D341Med (cell line): Measurements from ENCODE around the gene PDE9A.

Experiments
- DNase-seq: peaks from one replicate; pipeline ENCODE4 v3.0.0; 2012; ENCODE audit warnings: low spot score

Gene PDE9A

DNA sequence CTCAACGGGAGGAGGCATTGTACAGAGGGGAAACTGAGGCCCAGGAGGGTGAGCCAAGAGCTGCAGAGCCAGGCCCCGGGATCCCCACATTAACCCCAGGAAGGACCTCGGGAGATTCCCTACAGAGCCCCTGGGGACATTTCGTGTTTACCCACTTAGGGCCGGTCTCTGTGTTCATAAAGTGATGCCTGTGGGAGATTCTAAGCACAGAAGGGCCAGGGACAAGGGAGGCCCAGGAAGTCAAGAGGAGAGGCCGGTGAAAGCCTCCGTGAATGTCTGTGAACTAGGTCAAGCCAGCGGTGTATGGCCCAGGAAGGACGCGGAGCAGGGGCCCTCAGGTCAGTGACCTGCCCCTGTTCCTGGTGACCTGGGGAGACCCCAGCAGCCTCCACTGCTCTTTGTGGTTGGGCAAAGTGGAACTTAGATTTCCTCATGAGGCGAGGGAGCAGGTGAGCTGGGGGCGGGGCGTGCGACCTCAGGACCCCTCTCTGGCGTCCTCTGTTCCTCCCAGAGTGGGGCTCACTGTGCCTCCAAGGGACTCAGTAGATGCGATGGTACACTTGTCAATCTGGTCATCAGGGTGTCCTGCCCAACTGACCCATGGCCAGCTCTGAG, 34.9 kb downstream of the PDE9A start:
- no peak for DNase-seq

DNA sequence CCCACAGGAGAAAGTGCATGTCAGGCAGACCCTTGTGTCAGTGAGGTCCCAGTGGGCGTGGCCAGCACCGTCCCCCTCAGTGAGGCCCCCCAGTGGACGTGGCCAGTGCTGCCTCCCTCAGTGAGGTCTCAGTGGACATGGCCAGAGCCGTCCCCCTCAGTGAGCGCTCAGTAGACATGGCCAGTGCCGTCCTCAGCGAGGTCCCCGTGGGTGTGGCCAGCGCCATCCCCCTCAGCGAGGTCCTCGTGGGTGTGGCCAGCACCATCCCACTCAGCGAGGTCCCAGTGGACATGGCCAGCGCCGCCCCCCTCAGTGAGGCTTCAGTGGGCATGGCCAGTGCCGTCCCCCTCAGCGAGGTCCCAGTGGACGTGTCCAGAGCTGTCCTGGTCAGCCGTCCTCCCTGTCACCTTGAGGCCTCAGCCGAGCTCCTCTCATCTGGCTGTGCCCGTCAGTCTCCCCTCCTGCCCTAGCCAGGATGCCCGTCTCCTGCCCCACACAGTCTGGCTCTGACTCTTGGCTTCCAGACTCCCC, 35.5 kb downstream of the PDE9A start:
- peak; percentile 32 for DNase-seq

DNA sequence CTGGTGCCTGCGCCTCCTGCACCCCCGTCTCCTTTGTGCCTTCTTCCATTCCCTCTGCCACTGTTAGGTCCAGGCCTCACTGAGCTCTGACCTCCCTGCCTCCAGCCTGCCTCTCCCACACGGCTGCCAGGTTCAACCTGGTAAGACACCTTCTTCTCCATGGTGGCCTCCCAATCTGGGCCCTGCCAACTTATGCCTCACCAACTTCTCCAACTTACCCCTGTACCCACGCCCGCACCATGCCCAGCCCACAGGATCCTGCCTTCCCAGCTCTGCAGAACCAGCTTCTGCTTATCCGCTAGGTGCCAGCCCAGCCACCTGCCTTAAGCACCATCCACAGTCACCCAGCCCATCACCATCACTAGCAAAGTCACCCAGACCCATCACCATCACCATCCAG, 37.2 kb downstream of the PDE9A start:
- no peak for DNase-seq

DNA sequence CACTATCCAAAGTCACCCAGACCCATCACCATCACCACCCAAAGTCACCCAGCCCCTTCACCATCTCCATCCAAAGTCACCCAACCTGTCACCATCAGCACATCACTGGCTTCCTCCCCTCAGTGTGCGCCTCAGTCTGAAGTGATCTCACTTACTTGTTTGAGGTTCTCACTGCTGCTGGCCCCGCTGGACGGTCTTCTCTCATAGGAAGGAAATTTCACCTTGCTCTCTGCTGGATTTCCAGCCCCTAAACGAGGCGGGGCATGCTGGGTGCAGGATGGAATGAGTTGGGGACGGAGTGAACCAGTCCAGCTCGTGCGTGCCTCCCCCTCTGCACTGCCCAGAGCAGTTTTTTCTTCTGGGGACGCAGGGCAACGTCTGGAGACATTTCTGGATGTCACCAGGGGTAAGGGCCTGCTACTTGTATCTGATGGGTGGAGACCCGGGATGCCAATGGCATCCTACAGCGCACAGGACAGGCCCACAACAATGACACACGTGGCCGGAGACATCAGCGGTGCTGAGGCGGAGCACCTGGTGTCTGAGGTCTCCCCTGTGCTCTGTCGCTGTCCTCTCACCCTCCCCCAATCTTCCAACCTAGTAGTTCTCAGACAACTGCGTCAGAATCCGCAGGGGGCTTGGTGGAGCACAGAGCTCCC, 38.6 kb downstream of the PDE9A start:
- DNase-seq = no peak

DNA sequence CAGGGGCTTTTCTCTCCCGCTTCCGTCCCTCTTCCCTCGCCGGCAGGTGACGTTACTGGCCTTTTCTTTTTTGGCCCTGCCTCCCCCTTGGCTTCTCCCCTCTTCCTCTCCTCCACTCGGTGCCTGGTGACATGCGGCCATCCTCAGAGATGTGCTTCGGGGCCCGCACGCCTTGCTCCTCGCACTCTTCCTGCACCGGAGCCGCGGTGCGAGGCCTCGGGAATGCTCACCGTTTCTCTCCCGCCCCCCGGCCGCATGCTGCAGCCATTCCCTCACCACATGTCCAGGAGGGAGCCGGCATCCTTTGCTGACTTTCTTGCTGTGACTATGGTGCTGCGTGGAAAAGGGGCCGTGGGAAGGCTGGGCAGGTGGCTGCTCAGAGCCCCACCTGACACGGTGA, 39.3 kb downstream of the PDE9A start:
- no peak for DNase-seq

DNA sequence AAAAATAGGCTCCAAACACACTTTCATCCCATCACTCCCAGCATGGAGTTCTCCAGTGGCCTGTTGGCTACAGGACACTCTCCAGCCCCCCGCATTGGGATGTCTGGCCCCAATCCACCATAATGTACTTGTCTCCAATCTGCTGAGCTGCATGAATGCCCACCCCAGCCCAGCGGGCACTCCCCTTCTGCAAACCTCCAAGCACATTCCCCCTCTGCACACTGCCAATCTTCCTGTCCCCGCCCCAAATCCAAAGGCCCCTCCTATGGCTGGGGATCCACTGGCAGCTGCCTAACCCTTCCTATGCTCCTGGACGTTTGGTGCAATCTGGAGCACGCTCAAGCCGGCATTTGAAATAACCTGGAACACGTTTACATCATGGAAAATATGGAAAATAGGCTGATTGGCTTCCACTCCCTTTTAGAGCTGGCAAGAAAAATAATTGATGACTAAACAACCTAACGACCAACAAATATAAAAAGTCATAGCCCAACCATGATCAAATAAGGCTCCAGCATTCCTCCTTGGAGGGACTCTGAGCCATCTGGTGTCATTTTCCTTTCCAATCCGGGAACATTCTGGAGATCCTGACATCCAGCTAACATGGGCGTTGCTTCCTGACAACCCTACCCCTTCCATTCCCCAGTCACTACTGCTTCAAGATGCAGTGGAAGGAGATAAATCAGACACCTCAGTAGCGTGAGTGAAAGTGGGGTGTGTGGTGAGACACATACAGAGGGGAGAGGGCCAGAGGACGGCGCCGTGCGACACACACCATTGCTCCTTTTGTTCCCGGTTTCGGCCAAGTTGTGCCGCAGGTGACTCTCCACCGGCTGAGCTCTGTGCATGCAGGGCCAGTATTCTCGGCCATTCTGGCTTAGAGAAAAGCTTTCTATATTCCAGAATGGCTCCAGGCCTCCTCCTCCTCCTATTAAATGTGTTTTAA, 41.6 kb downstream of the PDE9A start:
- DNase-seq = no peak

DNA sequence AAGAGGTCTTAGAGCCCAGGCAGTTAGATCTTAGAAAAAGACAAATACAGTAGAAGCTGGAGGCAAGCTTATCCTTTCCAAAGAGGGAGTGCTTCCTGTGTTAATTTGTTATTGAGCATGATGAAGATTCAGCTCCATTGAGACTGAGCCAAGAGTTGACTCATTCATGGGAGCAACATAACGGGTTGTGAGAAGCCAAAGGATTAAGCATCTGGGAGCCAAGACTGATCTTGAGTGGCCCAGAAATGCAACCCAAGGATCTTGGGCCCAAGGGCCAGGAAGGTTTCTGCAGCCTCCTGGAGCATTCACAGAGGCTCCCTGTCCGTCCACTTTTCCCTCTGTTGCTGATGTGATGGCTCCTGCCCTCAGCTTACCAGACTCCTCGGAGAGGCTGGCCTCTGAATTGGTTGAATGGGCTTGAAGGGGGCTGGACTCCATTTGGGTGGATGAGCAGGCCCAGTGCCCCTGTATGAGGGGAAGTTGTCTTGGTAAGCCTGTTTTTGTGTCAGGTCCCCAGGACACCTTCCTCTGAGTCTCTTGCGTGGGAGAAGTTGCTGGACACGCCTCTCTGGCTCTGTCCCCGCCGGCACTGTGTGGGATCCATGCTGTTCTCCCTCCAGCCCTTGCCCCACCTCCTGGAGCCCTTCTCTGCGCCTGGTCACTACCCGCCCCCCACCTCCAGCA, 42.4 kb downstream of the PDE9A start:
- DNase-seq = no peak

DNA sequence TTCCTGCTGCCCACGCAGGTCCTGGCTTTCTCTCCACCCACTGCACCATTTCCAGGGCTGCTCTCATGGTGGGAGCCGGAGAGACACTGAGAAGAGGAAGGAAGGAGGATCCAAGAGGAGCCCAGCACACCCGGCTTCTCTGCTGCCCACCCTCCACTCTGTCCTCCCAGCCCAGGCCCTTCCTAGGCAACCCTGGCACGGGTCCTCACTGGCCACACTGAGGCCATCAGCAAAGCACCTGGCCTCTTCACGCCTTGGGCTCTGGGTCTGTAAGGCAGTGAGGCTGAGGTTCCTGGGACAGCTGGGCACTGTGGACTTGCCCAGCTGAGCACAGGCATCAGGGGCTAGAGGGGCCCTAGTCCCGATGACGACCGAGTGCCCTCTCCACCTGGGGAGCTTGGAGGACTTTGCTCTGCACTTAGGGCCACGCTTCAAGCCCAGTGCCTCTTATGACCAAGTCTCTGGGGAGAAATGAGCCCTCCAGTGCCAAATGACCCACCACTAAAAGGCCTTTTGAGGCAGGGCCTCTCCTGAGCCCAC, 43.1 kb downstream of the PDE9A start:
- DNase-seq = no peak

DNA sequence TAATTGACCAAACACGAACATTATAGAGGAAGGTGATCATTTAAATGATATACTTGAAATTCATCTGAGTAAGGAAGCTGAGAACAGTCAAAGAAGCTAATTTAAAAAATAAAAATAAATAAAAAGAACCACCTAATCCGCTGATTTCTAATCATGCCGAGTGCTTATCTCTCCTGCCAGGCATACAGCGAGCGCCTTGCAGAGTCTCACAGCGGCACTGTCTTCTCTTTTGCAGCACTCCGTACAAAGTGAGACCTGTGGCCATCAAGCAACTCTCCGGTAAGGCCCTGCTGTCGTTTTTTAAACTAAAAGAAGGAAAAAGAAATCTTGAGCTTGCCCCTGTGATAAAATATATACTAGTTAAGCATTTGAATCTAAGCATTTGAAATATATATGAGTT, 45.3 kb downstream of the PDE9A start:
- DNase-seq = no peak

DNA sequence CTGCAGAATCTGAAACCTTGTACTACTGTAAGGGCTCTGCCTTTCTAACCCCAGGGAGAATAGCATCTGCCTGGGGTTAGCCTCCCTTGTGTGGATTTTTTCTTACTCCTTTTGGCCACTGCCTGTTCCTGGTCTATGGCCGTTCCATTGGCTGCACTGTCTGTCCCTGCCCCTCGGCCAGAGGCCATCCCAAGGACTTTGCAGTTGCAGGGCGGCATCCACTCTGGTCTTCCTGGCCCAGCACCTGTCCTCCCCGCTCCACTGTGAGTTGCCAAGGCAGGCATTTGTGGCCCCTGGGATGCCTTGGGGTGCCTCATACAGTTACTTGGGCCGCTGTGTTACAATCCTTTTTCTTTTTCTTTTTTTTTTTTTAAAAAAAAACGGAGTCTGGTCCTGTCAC, 45.8 kb downstream of the PDE9A start:
- no peak for DNase-seq

DNA sequence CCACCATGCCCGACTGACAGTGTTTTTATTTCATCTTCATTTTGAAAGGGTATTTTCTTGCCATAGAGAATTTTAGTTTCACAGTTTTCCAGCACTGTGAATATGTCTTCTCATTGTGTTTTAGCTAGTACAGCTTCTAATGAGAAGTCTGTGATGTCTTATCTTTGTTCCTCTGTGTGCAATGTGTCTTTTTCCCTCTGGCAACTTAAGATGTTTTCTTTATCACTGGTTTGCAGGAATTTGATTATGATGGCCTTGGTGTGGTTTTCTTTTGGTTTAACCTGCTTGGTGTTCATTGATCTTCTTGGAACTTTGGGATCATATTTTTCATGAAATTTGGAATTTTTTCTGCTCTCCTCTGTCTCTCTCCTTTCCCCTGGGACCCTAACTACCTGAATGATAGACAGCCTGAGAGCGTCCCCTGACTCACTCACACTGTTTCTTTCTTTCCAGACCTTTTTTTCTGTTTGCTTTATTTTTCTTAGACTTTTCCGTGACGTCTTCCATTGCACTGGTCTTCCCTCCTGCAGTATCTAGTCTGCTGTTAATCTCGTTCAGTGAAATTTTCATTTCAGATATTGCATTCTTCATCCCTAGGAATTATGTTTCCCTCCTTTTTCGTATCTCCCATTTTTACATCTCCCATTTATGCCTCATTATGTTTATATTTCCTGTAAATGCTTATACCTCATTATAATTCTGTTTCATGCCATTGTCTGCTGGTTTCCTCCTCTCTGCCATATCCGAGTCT, 48.5 kb downstream of the PDE9A start:
- no peak for DNase-seq

DNA sequence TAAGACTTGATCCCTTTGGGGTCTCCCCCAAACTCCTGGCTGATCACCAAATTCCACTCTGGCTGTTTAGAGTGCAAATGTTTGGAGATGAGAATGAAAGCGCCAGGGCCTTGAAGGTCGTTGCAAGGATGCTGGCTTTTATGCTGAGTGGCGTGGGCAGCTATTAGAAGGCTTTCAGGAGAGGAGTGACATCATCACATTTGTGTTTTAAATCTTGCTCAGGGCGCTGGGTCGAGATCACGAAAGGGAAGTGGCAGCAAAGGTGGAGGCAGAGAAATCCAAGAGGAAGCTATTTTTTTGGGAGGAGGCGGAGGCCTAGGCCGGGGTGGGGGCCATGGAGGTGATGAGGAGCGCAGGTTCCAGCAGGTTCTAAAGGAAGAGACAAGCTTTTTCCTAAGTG, 49.3 kb downstream of the PDE9A start:
- no peak for DNase-seq

DNA sequence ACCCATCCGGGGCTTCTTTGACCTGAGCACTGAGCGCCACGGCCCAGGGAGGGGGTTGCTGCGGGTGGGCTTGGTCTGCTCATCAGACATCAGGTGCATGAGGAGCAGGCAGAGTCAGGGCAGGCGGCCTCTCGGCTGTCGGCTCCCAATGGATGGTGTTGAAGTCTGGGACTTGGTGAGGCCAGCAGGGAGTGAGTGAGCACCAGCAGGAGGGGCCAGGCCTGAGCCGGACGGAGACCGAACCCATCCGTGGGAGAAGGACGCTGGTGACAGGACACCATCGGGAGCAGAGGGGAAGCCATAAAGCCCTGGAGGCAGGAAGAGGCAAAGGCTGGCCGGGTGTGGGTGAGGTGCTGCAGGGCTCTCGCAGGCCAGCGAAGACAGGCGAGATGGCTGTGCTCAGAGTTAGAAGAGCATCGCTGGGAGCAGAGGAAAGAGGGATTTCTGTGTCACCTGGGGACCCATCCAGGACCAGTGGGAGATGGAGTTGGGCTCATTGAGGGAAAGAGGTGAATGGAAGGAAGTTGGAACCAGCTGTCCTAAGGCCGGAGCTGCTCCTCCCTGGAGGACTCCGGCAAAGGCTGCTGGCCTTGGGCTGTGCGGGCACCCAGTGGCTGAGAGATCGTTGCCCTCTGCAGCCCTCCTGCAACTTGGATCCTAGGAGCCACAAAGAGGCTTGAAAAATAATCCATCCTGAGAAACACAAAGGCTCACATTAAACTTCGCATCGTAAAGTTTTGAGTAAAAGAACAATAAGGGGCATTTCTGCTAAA, 49.9 kb downstream of the PDE9A start:
- DNase-seq = no peak

DNA sequence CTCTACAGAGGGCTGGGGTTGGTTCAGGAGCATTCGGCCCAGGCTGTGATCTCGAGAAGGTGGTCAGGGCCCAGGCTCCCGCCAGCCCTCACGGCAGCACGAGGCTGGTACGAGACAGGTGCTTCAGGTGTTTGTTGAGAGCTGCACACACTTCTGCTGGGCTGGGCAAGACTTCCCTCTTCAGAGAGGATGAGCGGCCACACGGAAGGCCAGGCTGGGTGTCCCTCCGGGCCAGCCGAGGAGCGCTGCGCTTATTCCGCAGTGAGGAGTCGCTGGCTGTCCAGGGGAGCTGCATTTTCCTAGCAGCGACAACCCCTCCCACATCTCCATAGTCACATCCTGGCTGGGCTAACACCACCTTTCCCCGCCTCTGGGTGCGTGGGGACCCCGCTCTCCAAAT, 50.5 kb downstream of the PDE9A start:
- peak; percentile 26 for DNase-seq

DNA sequence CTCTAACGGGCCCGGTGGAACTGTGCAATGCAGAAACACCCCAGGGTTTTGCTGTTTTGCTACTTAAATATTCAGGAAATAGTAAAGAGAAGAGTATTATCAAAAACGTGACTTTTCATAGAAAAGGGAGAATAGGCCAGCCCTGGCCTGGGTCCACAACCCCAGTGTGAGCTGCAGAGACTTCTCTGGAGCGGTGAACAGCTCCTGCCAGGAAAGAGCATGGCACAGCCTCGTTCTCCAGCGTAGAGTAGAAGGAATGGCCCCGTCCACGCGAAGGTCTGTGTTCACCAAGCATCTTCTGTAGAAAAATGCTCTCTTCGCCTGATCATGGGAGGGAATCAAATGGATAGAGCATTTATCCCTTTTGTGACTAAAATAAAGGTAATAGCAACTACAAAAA, 51.4 kb downstream of the PDE9A start:
- no peak for DNase-seq

DNA sequence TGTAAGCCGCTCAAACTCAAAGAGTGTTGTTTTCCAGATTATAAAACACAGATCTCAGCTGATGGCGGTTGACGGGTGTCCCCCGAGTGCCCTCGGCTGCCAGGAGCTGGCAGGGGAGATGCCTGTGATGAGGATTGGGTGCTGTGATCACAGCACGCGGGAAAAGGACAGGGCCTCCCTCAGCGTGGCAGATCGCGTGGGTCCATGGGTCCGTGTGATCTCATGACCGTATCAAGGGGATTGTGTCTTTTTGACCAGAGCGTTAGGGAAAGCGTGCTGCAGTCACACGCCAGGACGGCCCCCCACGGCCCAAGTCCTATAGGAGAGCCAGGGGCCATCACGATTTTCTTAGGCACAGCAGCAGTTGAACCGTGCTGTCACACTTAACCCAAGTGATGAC, 51.9 kb downstream of the PDE9A start:
- DNase-seq = no peak

DNA sequence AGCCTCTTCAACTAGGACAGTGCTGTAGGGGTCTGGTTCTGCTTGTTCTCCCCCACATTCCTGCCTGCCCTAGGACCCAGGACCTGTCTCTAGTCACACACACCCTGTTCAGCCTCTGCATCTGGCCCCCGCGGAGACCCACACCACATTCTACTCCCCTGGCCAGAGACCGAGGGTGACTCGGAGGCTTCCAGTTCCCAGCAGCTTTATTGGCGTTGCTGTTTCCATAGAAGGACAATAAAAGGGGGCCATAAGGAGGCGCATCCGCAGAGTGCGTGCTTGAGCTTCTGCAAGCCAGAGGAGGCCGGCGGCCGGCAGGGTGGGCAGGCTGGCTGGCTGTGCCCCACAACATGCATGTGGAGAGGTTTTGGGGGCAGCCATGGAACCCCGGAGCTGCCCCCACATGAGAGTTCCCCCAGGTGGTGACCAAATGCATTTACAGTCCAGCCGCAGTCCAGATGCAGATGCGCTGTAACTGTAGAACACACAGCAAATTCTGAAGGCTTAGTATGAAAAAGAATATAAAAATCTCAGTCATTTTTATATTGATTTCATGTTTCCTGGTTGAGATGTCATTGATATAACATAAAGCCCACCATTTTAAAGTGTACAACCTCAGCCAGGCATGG, 52.4 kb downstream of the PDE9A start:
- DNase-seq = no peak

DNA sequence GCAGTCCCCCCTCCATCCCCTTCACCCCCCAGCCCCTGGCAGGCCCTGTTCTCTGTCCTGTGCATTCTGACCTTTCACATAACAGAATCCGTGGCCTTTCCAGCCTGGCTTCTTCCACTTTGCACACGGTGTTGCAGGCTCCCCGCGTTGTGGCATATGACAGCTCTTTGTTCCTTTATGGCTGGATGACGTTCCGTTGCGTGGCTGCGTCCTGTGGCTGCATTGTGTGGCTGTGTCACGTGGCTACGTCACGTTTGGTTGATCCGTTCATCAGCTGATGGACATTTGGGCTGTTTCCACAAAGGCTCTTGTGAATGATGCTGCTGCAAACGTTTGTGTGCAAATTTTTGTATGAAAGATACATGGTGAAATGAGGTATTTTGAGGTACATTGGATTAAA, 53.3 kb downstream of the PDE9A start:
- no peak for DNase-seq

DNA sequence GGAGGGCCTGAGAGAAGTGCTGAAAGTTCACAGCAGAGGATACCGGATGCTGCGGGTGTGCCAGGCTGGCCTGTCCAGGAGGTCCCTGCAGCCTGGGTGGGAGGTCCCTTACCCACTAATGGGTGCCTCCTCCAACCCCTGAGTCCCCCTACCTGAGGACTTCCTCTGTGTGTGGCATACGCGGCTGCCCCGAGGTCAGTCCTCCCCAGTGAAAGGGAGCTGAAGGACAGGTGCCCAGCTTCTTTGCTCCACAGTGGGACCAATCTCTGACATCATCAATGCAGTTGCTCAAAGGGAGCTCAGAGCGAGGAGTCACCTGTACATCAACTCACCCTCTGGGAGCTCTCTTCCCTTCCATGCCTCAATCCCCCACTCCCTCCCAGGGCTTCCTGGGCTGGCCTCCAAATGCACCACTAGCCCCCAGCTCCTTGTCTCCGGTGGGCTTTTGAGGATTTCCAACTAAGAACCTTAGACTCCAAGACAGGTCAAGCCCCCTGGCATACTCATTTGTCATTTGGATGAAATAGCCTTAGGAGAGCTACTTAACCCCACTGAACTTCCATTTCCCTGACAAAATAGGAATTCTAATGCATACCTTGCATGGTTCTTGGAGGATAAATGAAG, 53.9 kb downstream of the PDE9A start:
- DNase-seq = no peak

DNA sequence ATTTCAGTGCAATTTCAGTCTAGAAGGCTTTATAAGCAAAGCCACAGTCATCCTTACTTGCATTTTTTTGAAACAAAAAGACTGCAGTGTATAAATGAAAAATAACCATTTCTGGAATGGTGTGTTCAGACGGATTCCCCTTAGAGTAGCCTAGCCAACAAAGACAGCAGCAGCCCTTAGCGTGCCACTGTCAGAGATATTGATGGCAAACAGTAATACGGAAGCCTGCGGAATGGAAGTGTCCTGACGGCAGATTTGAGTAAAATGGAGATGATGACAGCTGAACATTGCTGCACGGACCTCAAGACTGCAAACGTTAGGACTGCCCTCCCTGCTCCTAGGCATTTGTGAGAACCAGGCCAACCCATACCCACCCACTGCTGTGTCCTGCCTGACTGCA, 54.7 kb downstream of the PDE9A start:
- DNase-seq = no peak
